GM23248 (cell line): ENCODE results near the gene ST3GAL3.

ENCODE experiments used
- EZH2 ChIP-seq: fragments of 200-600 bp; sonication (generic); IDR thresholded peaks from 2 replicates; pipeline ENCODE4 v1.6.1; 2018; ENCODE audit warnings: antibody characterized with exemption, mild to moderate bottlenecking; ENCODE audit not compliant: insufficient read depth, poor library complexity, severe bottlenecking
- EZH2phosphoT487 ChIP-seq: fragments of 200-600 bp; sonication (generic); IDR thresholded peaks from 2 replicates; pipeline ENCODE4 v1.6.1; 2018; ENCODE audit warnings: antibody characterized with exemption, moderate library complexity, mild to moderate bottlenecking, low read depth; ENCODE audit not compliant: insufficient read depth

- TF ChIP-seq EZH2phosphoT487 (no peak), EZH2 (no peak)
Observed at GRCh38 chr1:43757343-43758053, 50.2 kb downstream of the ST3GAL3 start.
